ENCODE results near the gene NKAPL.

Gene NKAPL

GRCh38 chr6:28218312-28219248, 40.5 kb upstream of the NKAPL start:
- H3K4me1 ChIP-seq (ENCODE audit: low read length), result peaks cover 10% of the 10 kb centered on the region
- H3K79me2 ChIP-seq (ENCODE audit: low read length), result no peaks in the 10 kb centered on the region; the same call in 1 of the 2 replicates
- peak overlapping the region; percentile 79 for H3K4me2 ChIP-seq (ENCODE audit: low read length)
- H3K4me3 ChIP-seq (ENCODE audit: low read length), result peak overlapping the region; percentile 78
- TF ChIP-seq CTCF (IDR thresholded peaks at IDR 0.05; ENCODE audit: low read depth, low read length), result no peak
- TF ChIP-seq EZH2phosphoT487 (IDR thresholded peaks at IDR 0.05; ENCODE audit: low read depth), result no peak
- no peaks in the 10 kb centered on the region for H3K9me3 ChIP-seq (ENCODE audit: insufficient read depth, low read length)
- no peaks in the 10 kb centered on the region for H4K20me1 ChIP-seq (ENCODE audit: insufficient read depth, low read length)
- H2AFZ ChIP-seq (ENCODE audit: low read depth, low read length), result peak overlapping the region; percentile 90
- peak overlapping the region; percentile 64 for H3K9ac ChIP-seq (ENCODE audit: low read length)
- no peaks in the 10 kb centered on the region for H3K27me3 ChIP-seq (ENCODE audit: low read depth, low read length)
- H3K27ac ChIP-seq (ENCODE audit: low read length), result no peak overlapping the region
- no peaks in the 10 kb centered on the region for H3K36me3 ChIP-seq (replicated peaks; ENCODE audit: low read depth, low read length)

- H2AFZ ChIP-seq (ENCODE audit: low read depth, low read length), result peak overlapping the region; percentile 46; the same call in 1 of the 2 replicates
Measured at GRCh38 chr6:28220257-28221133, 38.6 kb upstream of the NKAPL start.

GRCh38 chr6:28224131-28225055, 34.7 kb upstream of the NKAPL start:
- TF ChIP-seq CTCF (IDR thresholded peaks at IDR 0.05; ENCODE audit: low read depth, low read length) (no peak), EZH2phosphoT487 (IDR thresholded peaks at IDR 0.05; ENCODE audit: low read depth) (no peak)
- Histone ChIP-seq H3K9ac (ENCODE audit: low read length) (peak overlapping the region; percentile 84), H3K27ac (ENCODE audit: low read length) (peak overlapping the region; percentile 22; the same call in 1 of the 2 replicates), H3K27me3 (ENCODE audit: low read depth, low read length) (no peaks in the 10 kb centered on the region), H3K4me3 (ENCODE audit: low read length) (peak overlapping the region; percentile 93), H2AFZ (ENCODE audit: low read depth, low read length) (peak overlapping the region; percentile 78; the same call in 1 of the 2 replicates), H3K36me3 (replicated peaks; ENCODE audit: low read depth, low read length) (peaks cover 17% of the 10 kb centered on the region), H3K9me3 (ENCODE audit: insufficient read depth, low read length) (no peaks in the 10 kb centered on the region), H4K20me1 (ENCODE audit: insufficient read depth, low read length) (no peaks in the 10 kb centered on the region), H3K4me2 (ENCODE audit: low read length) (peak overlapping the region; percentile 87), H3K4me1 (ENCODE audit: low read length) (peaks cover 9% of the 10 kb centered on the region), H3K79me2 (ENCODE audit: low read length) (peaks cover 10% of the 10 kb centered on the region)

More at GRCh38 chr6:28220257-28221133, 38.6 kb upstream of the NKAPL start:
- Histone ChIP-seq H3K36me3 (replicated peaks; ENCODE audit: low read depth, low read length) (no peaks in the 10 kb centered on the region), H3K27me3 (ENCODE audit: low read depth, low read length) (no peaks in the 10 kb centered on the region), H4K20me1 (ENCODE audit: insufficient read depth, low read length) (no peaks in the 10 kb centered on the region), H3K4me2 (ENCODE audit: low read length) (peak overlapping the region; percentile 28), H3K9ac (ENCODE audit: low read length) (no peak overlapping the region), H3K4me3 (ENCODE audit: low read length) (no peak overlapping the region), H3K27ac (ENCODE audit: low read length) (no peak overlapping the region), H3K4me1 (ENCODE audit: low read length) (peaks cover 13% of the 10 kb centered on the region; the same call in 1 of the 2 replicates), H3K79me2 (ENCODE audit: low read length) (peaks cover 6% of the 10 kb centered on the region), H3K9me3 (ENCODE audit: insufficient read depth, low read length) (no peaks in the 10 kb centered on the region)
- TF ChIP-seq EZH2phosphoT487 (IDR thresholded peaks at IDR 0.05; ENCODE audit: low read depth) (no peak), CTCF (IDR thresholded peaks at IDR 0.05; ENCODE audit: low read depth, low read length) (no peak)
